HG02798 (cell line): ENCODE measurements around the gene KIR3DL1.
"Not testable (repeated sequence)": the region's sequence is repeated elsewhere in the genome, so short reads cannot be mapped to it uniquely, and the experiment has no call there.

Experiments
- ATAC-seq: cut with Tn5 transposase; IDR thresholded peaks from one replicate; pipeline ENCODE4 v1.9.1; 2021; ENCODE audit warnings: mild to moderate bottlenecking; ENCODE audit not compliant: unreplicated experiment, poor library complexity

KIR3DL1 gene

GRCh38 chr19:54816251-54816650 lies at the start of gene KIR3DL1:
KIR3DL1 (plus strand) TSS chr19:54816468.
- ATAC-seq = not testable (repeated sequence)

GRCh38 chr19:54769646-54770045 lies 46.6 kb upstream of the KIR3DL1 start, which contains the start of gene KIR2DL1:
KIR2DL1 (plus strand) TSS chr19:54769793; CDS start chr19:54769851, 58 bp downstream.
- ATAC-seq = not testable (repeated sequence)

- not testable (repeated sequence) for ATAC-seq
These were observed 45.8 kb upstream of the KIR3DL1 start for GRCh38 chr19:54770511-54770910.

- not testable (repeated sequence) for ATAC-seq
These were observed 45.0 kb upstream of the KIR3DL1 start for GRCh38 chr19:54771018-54771960.

- not testable (repeated sequence) for ATAC-seq
These were observed 43.6 kb upstream of the KIR3DL1 start for GRCh38 chr19:54772666-54773065.

GRCh38 chr19:54775095-54775815 lies 41.0 kb upstream of the KIR3DL1 start:
- ATAC-seq = not testable (repeated sequence)

GRCh38 chr19:54775830-54776229 lies 40.4 kb upstream of the KIR3DL1 start:
- not testable (repeated sequence) for ATAC-seq

- not testable (repeated sequence) for ATAC-seq
These were observed 38.4 kb upstream of the KIR3DL1 start for GRCh38 chr19:54777851-54778250.

- ATAC-seq = not testable (repeated sequence)
These were observed 37.4 kb upstream of the KIR3DL1 start for GRCh38 chr19:54778896-54779295.

- ATAC-seq = not testable (repeated sequence)
These were observed 33.4 kb upstream of the KIR3DL1 start for GRCh38 chr19:54782916-54783315.

GRCh38 chr19:54786091-54786723 lies 30.1 kb upstream of the KIR3DL1 start:
- not testable (repeated sequence) for ATAC-seq

GRCh38 chr19:54788154-54788553 lies 28.1 kb upstream of the KIR3DL1 start:
- not testable (repeated sequence) for ATAC-seq

GRCh38 chr19:54790711-54791110 lies 25.6 kb upstream of the KIR3DL1 start:
- no peak for ATAC-seq

- no peak for ATAC-seq
These were observed 24.8 kb upstream of the KIR3DL1 start for GRCh38 chr19:54791476-54791875.

- ATAC-seq = no peak
These were observed 23.5 kb upstream of the KIR3DL1 start for GRCh38 chr19:54792814-54793213.

GRCh38 chr19:54795758-54796157 lies 20.5 kb upstream of the KIR3DL1 start:
- no peak for ATAC-seq

GRCh38 chr19:54803410-54803809 lies 12.9 kb upstream of the KIR3DL1 start, which contains the start of gene KIR2DL4:
KIR2DL4 (plus strand) TSS chr19:54803610; CDS start chr19:54803652, 42 bp downstream.
- no peak for ATAC-seq

GRCh38 chr19:54804101-54804500 lies 12.2 kb upstream of the KIR3DL1 start:
- ATAC-seq = no peak

- ATAC-seq = no peak
These were observed 11.7 kb upstream of the KIR3DL1 start for GRCh38 chr19:54804571-54804970.
